ENCODE measurements around the gene KCNRG.
"Not testable (repeated sequence)": the region's sequence is repeated elsewhere in the genome, so short reads cannot be mapped to it uniquely, and the experiment has no call there.

Gene KCNRG

DNA sequence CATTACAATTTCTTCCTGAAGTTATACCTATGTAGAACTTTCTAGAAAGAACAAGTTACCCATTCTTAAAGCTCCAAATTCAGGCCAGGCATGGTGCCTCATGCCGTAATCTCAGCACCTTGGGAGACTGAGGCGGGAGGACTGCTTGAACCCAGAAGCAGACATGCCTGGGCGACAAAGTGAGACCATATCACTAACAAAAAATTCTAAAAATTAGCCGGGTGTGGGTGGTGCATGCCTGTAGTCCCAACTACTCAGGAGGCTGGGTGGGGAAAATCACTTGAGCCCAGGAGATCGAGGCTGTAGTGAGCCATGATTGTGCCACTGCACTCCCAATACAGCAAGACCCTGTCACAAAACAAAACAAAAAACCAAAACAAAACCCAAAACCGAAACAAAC is 23.0 kb downstream of the KCNRG start:
- TF ChIP-seq, protein P1, sequence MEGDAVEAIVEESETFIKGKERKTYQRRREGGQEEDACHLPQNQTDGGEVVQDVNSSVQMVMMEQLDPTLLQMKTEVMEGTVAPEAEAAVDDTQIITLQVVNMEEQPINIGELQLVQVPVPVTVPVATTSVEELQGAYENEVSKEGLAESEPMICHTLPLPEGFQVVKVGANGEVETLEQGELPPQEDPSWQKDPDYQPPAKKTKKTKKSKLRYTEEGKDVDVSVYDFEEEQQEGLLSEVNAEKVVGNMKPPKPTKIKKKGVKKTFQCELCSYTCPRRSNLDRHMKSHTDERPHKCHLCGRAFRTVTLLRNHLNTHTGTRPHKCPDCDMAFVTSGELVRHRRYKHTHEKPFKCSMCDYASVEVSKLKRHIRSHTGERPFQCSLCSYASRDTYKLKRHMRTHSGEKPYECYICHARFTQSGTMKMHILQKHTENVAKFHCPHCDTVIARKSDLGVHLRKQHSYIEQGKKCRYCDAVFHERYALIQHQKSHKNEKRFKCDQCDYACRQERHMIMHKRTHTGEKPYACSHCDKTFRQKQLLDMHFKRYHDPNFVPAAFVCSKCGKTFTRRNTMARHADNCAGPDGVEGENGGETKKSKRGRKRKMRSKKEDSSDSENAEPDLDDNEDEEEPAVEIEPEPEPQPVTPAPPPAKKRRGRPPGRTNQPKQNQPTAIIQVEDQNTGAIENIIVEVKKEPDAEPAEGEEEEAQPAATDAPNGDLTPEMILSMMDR (conservative IDR thresholded peaks at IDR 0.05; ENCODE audit: low read depth): no peak
- DNase-seq (ENCODE audit: low spot score): no peak
- CTCF ChIA-PET: interaction anchor here (0.5 to 0.7 kb wide), 2 partner anchors 33 to 46 kb away, joined by 3 read pairs; no protein-coding TSS in a partner anchor
- no peak overlapping the region for H3K27ac ChIP-seq
- POLR2A ChIA-PET (ENCODE audit: low non-redundant PET): interaction anchor here (0.7 kb wide), 1 partner anchor 39 kb away, joined by 13 read pairs; no protein-coding TSS in a partner anchor

DNA sequence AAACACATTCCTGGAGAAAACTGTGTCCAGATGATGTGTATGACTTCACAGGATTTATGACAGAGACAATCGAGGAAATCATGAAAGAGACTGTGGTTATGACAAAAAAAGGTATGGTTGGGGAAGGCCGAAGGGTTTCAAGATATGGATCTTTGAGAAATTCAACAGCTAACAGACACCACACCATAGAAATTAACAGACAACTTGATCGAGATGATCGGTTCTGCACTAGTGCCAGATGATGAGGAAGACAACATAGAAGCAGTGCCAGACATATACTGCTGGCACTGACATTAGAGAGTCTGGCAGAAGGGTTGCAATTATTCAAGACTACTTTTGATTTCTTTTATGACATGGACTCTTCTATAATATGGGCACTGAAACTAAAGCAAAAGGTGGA is 37.2 kb downstream of the KCNRG start:
- ChIA-PET POLR2A (ENCODE audit: low non-redundant PET) (no interaction called here), CTCF (interaction anchor here (0.5 to 0.6 kb wide), 2 partner anchors 60 to 106 kb away, joined by 3 read pairs; no protein-coding TSS in a partner anchor)
- TF ChIP-seq, protein P1 (conservative IDR thresholded peaks at IDR 0.05; ENCODE audit: low read depth): no peak
- no peak overlapping the region for H3K27ac ChIP-seq
- no peak for DNase-seq (ENCODE audit: low spot score)

DNA sequence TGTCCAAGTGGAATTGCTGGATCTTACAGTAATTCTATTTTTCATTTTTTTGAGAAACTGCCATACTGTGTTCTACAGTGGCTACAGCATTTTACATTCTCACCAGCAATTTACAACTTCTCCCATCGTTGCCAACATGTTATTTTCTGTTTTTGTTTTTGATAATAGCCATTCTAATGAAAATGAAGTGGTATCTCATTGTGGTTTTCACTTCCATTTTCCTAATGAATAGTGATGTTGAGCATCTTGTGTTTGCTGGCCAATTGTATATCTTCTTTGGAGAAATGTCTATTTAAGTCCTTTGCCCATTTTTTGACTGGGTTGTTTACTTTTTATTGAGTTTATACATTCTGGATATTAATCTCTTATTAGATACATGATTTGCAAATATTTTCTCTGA is 38.6 kb downstream of the KCNRG start:
- ChIA-PET POLR2A (ENCODE audit: low non-redundant PET) (no interaction called here), CTCF (interaction anchor here (0.6 kb wide), 1 partner anchor 1526 kb away, joined by 3 read pairs; no protein-coding TSS in a partner anchor)
- TF ChIP-seq, protein P1 (conservative IDR thresholded peaks at IDR 0.05; ENCODE audit: low read depth): no peak
- no peak for DNase-seq (ENCODE audit: low spot score)
- no peak overlapping the region for H3K27ac ChIP-seq

DNA sequence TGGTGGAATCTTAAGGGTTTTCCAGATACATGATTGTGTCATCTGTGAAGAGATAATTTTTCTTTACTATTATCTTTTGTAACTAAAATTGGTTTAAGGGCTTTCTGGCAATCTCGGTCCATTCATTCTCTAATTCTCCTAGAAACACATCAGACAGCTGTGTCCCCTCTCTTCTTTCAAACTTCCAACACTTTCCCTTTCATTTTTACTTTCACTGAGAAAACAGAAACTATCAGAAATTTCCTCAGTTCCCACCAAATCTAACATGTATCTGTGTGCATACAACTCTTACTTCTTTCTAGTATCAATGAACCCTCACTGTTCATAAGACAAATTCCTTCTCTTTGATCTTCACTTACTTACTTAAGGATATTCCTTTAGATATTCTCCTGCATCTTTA is 40.2 kb downstream of the KCNRG start:
- ChIA-PET CTCF (no interaction called here), POLR2A (ENCODE audit: low non-redundant PET) (no interaction called here)
- TF ChIP-seq, protein P1 (conservative IDR thresholded peaks at IDR 0.05; ENCODE audit: low read depth): no peak
- no peak overlapping the region for H3K27ac ChIP-seq
- DNase-seq (ENCODE audit: low spot score): no peak

DNA sequence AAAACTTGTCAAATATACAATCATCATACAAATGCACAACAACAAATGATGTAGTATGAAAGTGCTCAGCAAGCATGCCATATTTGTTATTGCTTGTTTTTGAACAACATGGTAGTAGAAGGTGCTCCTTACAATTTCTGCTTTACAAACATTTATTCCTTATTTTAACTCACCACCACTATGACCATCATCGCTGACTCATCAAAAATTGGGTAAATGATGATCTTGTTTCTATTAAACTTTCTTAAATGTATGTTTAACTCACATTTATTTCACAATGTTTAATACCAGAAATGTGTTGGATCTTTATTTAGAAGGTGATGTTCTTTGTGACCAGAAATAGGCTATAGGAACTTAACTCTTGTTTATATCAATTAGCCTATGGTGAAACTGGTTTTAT is 45.5 kb downstream of the KCNRG start:
- TF ChIP-seq, protein P1 (conservative IDR thresholded peaks at IDR 0.05; ENCODE audit: low read depth): no peak
- ChIA-PET POLR2A (ENCODE audit: low non-redundant PET) (no interaction called here), CTCF (no interaction called here)
- no peak for DNase-seq (ENCODE audit: low spot score)
- H3K27ac ChIP-seq: no peak overlapping the region

DNA sequence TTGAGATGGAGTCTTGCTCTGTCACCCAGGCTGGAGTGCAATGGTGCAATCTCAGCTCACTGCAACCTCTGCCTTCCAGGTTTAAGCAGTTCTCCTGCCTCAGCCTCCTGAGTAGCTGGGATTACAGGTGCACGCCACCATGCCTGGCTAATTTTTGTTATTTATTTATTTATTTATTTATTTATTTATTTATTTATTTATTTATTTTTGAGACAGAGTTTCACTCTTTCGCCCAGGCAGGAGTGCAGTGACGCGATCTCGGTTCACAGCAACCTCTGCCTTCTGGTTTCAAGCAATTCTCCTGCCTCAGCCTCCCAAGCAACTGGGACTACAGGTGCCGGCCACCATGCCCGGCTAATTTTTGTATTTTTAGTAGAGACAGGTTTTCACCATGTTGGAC is 47.1 kb downstream of the KCNRG start:
- DNase-seq (ENCODE audit: low spot score); CTCF ChIA-PET; H3K27ac ChIP-seq; POLR2A ChIA-PET (ENCODE audit: low non-redundant PET): not testable (repeated sequence)

DNA sequence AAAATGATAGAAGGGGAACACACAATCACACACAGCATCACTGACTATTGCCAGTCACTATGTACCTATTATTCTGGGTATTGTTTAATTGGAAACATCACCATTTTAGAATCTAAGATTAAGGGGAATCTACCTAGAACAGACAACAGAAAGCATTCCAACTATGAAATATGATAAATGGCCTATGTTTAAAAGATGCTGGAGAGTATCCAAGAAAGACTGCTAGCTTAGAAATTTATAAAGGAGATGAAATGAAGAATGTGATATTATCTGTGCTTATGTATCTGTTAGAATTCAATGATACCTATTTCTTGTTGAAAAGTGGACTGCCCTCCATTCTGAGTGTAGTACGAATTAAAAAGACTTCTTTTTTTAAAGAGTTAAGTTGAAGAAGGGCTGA is 50.5 kb downstream of the KCNRG start:
- POLR2A ChIA-PET (ENCODE audit: low non-redundant PET): no interaction called here
- CTCF ChIA-PET: no interaction called here
- no peak overlapping the region for H3K27ac ChIP-seq
- TF ChIP-seq, protein P1 (conservative IDR thresholded peaks at IDR 0.05; ENCODE audit: low read depth): no peak
- DNase-seq (ENCODE audit: low spot score): no peak

All from RWPE1 (cell line).